Measurements from ENCODE around the gene TTF1. TPM values are rescaled to one million over a fixed set of nuclear protein-coding genes. Genes with fewer than 3 reads are reported as not detected.

TTF1 gene
- total RNA-seq, 2 donors from 2014 or later: 11.4 to 13.3 TPM

DNA sequence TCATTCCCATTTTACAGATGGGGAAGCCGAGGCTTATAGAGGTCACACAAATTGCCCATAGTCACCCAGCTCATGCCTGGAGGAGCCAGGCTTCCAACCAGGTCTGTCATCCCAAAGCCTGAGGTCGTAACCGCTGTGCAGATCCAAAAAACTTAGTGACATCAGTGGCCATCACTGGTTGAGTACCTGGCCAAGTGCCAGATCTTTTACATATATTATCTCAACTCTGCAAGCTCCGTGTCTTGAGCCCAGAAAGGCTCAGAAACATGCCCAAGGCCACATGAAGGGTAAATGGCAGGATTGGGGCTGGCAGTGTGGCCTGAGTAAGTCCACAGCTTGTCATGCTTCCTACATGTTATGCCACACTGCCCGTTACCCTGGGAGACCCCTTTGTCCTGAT lies 16.9 kb upstream of the TTF1 start:
- WGBS: 88% methylated on average over 4 of the region's 5 CpGs
- intact Hi-C loops (cut with DNase I): no loop called here
- no peaks in the 10 kb centered on the region for H3K4me1 ChIP-seq (replicated peaks)
- peaks cover 11% of the 10 kb centered on the region for H3K27me3 ChIP-seq (replicated peaks; ENCODE audit: insufficient read depth)
- H3K36me3 ChIP-seq: no peaks in the 10 kb centered on the region
- H3K4me3 ChIP-seq: no peak overlapping the region
- TF ChIP-seq POLR2A (IDR thresholded peaks at IDR 0.05) (no peak), POLR2AphosphoS5 (IDR thresholded peaks at IDR 0.05) (no peak)
- TF ChIP-seq, protein P1, sequence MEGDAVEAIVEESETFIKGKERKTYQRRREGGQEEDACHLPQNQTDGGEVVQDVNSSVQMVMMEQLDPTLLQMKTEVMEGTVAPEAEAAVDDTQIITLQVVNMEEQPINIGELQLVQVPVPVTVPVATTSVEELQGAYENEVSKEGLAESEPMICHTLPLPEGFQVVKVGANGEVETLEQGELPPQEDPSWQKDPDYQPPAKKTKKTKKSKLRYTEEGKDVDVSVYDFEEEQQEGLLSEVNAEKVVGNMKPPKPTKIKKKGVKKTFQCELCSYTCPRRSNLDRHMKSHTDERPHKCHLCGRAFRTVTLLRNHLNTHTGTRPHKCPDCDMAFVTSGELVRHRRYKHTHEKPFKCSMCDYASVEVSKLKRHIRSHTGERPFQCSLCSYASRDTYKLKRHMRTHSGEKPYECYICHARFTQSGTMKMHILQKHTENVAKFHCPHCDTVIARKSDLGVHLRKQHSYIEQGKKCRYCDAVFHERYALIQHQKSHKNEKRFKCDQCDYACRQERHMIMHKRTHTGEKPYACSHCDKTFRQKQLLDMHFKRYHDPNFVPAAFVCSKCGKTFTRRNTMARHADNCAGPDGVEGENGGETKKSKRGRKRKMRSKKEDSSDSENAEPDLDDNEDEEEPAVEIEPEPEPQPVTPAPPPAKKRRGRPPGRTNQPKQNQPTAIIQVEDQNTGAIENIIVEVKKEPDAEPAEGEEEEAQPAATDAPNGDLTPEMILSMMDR (IDR thresholded peaks at IDR 0.05): no peak
- no peak for DNase-seq (ENCODE audit: low spot score)
- no peaks in the 10 kb centered on the region for H3K9me3 ChIP-seq
- no peak overlapping the region for H3K27ac ChIP-seq

DNA sequence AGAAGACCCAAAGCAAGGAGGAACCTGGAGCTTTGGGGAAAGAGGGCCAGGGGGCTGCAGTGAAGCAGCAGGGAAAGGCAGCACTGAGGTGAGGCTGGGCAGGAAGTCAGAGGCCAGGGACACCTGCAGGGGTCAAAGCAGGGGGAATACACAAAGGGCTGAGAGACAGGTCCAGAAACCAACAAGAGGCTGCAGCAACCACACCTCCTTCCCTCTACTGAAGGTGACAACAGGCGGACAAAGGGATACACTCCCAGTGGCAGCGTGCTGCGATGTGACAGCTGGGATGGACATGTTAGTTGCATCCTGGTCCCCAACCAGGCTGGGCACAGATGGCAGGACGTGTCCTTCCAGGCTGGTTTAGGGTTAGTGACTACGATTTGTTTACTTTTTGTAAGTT lies 15.9 kb upstream of the TTF1 start:
- Histone ChIP-seq H3K27me3 (replicated peaks; ENCODE audit: insufficient read depth) (peaks cover 8% of the 10 kb centered on the region), H3K27ac (no peak overlapping the region), H3K9me3 (no peaks in the 10 kb centered on the region), H3K4me1 (replicated peaks) (no peaks in the 10 kb centered on the region), H3K4me3 (no peak overlapping the region), H3K36me3 (no peaks in the 10 kb centered on the region)
- no peak for TF ChIP-seq POLR2AphosphoS5 (IDR thresholded peaks at IDR 0.05)
- intact Hi-C loops (cut with DNase I): no loop called here
- no peak for DNase-seq (ENCODE audit: low spot score)
- WGBS: 38% methylated on average over 5 of the region's 5 CpGs

DNA sequence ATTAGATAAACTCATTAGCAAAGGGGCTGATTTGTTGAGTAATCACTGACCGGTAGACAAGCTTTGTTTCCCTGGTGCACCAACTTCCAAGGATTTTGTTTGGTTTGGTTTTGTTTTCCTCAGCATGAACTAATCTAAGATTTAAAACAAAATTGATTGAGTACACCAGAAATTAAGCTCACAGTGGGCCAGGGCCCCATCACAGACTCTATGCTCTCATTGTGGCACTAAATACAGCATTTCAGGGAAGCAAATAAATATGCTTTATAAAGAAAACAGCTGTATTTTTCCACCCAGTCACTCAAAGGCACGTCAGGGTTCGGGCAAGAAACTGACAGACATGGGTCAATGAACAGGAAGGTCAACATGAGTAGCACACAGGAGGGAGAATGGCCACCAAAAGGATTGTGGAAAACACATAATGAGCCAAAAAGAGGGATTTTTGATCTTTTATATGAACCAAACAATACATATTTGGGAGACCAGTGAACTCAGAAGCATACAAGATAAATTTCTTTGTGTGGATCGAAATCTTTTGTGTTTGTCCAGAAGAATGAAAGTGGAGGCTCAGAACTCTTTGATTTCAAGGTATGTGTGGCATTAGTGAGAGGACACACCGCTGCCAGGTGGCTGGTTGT lies 12.2 kb upstream of the TTF1 start:
- intact Hi-C loops (cut with DNase I): no loop called here
- no peaks in the 10 kb centered on the region for H3K4me1 ChIP-seq (replicated peaks)
- WGBS: 75% methylated on average over 5 of the region's 5 CpGs
- TF ChIP-seq POLR2AphosphoS5 (IDR thresholded peaks at IDR 0.05) (no peak), POLR2A (IDR thresholded peaks at IDR 0.05) (no peak)
- TF ChIP-seq, protein P1 (IDR thresholded peaks at IDR 0.05): no peak
- no peak overlapping the region for H3K4me3 ChIP-seq
- peaks cover 8% of the 10 kb centered on the region for H3K27me3 ChIP-seq (replicated peaks; ENCODE audit: insufficient read depth)
- H3K36me3 ChIP-seq: no peaks in the 10 kb centered on the region
- DNase-seq (ENCODE audit: low spot score): no peak
- H3K9me3 ChIP-seq: no peaks in the 10 kb centered on the region
- no peak overlapping the region for H3K27ac ChIP-seq

DNA sequence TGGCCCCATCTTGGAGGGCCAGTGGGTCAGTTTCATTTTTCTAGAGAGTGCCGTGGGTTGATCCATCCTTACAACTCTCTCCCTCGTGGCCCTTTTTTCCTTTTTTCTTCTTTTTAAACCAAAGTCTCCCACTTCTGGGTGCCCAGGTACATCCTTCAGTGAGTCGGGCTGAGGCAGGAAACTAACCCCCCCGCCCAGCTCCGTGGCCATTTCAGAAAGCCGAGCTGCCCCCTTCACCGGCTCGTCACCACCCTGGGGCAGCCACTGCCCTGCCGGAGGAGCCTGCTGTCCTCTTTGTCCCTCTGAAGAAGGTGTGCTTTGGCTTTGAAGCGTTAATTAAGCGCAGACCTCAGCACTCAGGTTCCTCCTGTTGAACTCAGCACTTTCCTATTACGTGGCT lies 8.5 kb upstream of the TTF1 start:
- Histone ChIP-seq H3K36me3 (no peaks in the 10 kb centered on the region), H3K4me1 (replicated peaks) (no peaks in the 10 kb centered on the region), H3K27me3 (replicated peaks; ENCODE audit: insufficient read depth) (peaks cover 13% of the 10 kb centered on the region), H3K9me3 (no peaks in the 10 kb centered on the region), H3K4me3 (no peak overlapping the region), H3K27ac (no peak overlapping the region)
- WGBS: 39% methylated on average over 12 of the region's 12 CpGs
- TF ChIP-seq POLR2A (IDR thresholded peaks at IDR 0.05) (no peak), POLR2AphosphoS5 (IDR thresholded peaks at IDR 0.05) (no peak)
- TF ChIP-seq, protein P1 (IDR thresholded peaks at IDR 0.05): no peak
- no peak for DNase-seq (ENCODE audit: low spot score)
- intact Hi-C loops (cut with DNase I): no loop called here

DNA sequence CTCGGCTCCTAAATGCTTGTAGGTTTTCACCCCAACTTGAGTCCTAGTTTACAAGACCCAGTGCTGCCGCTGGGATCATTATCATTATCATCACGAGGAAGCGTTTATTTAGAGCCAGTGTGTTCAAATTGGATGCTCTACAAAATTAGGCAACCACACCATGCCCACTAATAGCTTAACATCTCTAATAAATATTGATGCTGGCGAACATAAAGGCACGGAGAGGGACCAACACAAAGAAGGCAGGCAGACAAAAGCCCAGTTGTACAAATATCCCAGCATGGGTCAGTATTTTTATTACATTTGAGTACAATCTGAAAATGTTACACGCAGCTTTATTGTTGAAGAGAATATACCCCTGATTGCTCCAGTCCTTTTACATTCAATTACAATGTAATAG lies 8.1 kb upstream of the TTF1 start:
- Histone ChIP-seq H3K27me3 (replicated peaks; ENCODE audit: insufficient read depth) (peaks cover 13% of the 10 kb centered on the region), H3K4me1 (replicated peaks) (no peaks in the 10 kb centered on the region), H3K9me3 (no peaks in the 10 kb centered on the region), H3K4me3 (no peak overlapping the region), H3K27ac (no peak overlapping the region), H3K36me3 (no peaks in the 10 kb centered on the region)
- intact Hi-C loops (cut with DNase I): loop anchor here (5.0 kb wide), 1 partner anchor 388 kb away; no protein-coding TSS in a partner anchor
- DNase-seq (ENCODE audit: low spot score): no peak
- TF ChIP-seq POLR2AphosphoS5 (IDR thresholded peaks at IDR 0.05): no peak
- TF ChIP-seq, protein P1 (IDR thresholded peaks at IDR 0.05): no peak
- no peak for TF ChIP-seq POLR2A (IDR thresholded peaks at IDR 0.05)
- WGBS: 36% methylated on average over 7 of the region's 7 CpGs
